NCI-H2227 (cell line): Measurements from ENCODE around the gene TRMT2A.

ENCODE experiments used
- DNase-seq: peaks from one replicate; lab custom pipeline; 2025; ENCODE audit not compliant: unreplicated experiment; lab: John Stamatoyannopoulos, UW

Gene TRMT2A

DNA sequence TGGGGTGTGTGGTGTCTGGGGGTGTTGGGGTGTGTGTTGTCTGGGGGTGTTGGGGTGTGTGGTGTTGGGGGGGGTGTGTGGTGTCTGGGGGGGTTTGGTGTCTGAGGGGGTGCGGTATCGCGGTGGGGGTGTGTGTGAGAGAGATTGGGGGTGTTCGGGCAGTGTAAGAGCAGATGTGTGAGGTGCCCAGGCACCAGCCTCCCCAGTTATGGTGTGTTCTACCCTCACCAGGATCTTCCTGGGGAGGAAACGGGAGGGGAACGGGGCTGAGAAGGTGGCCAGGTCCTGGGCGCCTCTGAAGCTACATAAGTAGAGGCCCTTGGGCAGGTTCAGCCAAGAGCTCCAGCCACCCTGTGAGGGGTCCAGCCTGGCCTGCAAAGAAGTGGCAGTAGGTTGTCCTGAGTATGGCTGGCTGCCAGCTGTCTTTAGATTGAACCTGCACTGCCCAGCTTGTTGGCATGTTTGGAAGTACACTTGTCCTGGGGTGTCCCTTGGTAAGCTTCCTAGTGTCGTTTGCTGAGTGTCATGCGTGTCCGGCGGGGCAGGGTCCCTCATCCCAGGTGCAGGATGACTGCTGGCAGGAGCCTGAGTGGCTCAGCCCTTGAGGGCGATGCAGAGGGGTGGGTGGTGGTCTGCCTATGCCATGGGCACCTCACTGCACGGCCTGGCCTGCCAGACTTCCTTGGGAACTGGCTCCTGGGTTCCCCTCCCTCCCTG is 6.5 kb upstream of the TRMT2A start:
- no peak for DNase-seq

DNA sequence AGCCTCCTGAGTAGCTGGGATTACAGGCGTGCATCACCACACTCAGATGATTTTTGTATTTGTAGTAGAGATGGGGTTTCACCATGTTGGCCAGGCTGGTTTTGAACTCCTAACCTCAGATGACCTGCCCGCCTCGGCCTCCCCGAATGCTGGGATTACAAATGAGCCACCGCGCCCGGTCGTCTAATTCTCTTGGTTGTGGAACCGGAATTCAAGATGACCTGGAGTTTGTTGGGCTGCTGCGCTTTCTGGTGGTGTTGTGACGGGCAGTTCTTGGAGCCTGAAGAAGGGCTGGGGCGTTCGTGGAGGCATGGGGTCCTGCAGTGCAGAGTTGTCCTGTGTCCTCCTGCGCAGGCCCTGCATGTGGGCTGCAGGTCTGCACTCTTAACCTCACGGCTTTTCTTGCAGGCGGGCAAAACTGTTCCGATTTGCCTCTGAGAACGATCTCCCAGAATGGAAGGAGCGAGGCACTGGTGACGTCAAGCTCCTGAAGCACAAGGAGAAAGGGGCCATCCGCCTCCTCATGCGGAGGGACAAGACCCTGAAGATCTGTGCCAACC is 4.9 kb upstream of the TRMT2A start:
- no peak for DNase-seq

DNA sequence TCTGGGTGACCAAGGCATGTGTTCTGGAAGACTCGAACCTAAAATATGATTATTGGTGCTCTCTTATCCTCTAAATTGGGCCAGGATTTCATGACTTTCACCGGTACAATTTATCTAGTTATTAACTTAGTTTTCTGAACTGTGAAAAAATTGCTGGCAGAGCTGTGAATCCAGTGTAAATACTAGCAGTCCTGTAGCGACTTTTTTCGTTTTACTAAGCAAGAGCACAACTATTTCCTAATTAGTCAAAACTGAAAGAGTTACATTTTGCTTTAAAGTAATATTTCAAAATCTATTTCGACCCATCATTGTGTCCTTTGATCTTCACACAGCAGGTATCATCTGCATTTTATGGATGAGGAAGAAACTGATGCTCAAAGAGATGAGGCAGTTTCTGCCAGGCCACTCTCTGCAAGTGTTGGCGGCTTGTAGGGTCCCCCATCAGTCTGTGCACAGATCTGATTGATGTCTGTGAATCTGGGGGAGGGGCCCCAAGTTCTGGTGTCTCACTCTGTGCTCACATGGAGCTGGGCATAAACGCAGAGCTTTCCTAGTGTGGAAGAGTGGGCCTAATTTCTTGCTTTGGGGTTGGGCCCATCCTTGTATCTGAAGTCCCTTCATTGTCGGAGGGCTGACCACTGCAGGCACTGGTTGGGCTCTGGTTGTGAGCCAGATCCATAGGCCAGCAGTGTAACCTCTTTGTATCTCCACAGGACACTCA is 1.4 kb upstream of the TRMT2A start:
- DNase-seq, result peak; percentile 27

DNA sequence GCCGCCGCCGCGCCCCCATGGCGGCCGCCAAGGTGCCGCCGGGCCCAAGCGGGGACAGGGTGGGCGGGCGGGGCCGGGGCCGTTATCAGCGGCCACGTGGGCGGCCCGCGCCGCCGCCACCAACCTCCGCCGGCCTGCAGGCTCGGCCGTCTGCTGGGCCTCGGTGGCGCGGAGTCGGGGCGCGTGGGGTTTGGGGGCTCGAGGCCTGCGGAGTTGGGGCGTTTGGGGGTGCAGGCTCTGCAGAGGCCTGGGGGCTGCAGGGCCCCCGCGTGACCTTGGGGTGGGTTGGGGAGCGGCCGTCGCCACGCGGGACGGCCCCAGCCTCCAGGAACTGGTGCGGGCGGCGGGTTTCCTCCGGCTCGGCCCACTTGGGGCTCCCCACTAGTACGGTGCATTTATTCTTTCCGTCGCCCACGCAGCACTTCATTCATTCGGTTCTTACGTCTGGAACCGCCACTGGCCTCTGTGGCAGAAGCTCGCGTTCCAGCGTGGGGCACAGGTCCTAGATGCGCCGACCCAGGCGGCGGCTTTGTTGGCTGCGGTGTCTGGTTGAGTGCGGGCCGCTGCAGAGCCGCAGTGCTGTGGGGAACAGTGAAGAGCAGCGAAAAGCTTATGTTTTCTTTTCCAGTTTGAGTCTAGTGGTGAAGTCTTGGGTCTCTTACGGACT is 740 bp upstream of the TRMT2A start:
- DNase-seq, result peak; percentile 54

DNA sequence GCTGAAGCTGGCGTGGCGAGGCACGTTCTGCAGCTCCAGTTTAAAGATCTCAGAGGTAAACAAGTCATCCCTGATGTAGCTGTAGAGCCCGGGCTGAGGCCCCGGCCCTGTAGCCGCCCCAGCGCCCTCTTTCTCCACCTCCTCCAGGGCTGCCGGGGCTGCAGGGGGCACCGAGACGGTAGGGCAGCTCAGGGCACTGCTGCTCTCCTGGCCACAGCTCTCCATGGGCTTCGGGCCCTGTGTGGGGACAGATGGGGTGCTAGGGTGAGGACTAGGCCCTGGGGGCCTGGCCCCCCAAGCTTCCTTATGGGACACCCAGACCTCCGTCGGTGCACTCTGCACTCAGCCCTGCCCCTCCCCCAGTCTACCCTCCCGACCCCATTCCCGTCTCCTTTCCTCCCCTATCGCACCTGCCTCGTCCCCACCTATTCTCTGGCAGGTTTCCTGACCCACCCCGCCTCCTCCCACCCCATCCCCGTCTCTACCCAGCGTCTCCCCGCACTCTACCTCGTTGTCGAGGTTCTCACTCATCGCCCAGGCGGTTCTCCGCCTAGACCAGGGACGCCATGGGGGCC is 563 bp downstream of the TRMT2A start:
- DNase-seq, result no peak

DNA sequence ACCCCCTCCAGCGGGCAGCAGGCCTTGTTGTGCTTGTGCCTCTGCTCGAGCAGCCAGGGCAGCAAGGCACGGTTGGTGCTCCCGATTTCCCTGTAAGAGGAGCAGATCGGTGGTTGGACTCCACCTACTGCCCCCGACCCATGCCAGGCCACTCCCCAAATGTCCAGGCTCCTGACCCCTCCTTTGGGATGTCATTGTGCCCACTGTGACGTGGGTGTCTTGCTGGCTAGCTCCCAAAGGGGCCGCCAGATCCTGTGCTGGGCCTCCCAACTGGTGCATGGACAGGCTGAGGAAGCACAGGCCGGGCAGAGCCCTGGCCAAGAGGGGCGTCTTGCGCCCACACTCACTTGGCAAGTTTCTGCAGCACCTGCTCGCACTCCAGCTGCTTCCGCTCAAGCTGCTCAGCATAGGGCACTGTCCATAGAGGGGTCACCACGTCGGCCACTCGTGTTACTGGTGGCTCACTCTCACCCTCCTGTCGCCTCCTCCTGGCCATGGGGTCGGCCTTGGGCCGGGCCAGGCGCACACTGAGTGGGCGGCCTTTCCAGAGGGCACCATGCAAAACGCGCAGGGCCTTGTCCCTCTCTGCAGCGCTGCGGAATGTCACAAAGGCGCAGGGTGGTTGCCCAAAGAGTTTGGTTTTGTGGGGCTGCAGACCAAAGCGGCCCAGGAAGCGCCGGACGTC is 1.2 kb downstream of the TRMT2A start, which contains the start of gene RANBP1:
Gene RANBP1, plus strand, starts transcription at position 414 of the 685 bp plus-strand sequence. Its CDS starts 81 bp downstream, at position 495.
- DNase-seq, result no peak

DNA sequence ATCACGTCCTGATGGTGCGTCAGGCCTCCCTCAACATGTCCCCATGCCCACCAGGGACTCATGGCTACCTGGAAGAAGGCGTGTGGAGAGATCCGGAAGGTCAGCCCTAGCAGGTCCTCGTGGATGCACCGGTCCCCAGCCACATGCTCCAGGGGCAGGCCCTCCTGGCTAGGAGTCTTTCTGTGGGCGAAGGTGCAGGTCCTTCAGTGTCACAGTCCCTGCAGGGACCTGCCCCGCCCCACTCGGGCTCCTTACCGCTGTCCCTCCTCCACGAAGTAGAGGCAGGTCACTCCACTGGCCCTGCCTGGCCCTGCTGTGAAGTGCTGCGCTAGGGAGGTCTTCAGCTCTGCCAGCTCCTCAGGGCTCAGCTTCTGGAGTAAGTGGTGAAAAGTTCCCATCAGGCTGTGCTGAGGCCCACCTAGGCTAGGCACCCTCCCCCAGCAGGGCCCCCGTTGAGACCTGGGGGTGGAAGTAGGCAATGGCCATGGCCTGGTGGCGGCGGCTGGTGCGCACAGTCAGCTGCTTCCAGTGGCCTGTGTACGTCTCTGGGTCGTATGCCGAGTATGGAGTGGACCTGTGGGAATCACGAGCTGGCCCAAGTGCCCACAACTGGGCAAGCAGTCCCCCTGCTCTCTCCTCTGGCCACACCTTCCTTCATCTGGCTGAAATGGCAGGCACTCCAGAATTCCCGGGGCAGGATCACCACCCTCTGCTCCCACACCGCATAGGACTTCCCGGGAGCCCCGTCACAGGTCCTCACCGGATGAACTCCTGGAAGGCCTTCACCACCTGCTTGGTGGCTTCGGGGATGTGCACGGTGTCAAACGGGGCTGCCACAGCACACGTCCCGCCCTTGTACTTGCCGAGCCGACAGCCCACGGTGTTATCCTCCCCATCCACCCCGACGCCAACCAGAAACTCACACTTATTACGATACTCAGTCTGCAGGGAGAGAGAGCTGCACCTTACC is 2.2 kb downstream of the TRMT2A start:
- no peak for DNase-seq

DNA sequence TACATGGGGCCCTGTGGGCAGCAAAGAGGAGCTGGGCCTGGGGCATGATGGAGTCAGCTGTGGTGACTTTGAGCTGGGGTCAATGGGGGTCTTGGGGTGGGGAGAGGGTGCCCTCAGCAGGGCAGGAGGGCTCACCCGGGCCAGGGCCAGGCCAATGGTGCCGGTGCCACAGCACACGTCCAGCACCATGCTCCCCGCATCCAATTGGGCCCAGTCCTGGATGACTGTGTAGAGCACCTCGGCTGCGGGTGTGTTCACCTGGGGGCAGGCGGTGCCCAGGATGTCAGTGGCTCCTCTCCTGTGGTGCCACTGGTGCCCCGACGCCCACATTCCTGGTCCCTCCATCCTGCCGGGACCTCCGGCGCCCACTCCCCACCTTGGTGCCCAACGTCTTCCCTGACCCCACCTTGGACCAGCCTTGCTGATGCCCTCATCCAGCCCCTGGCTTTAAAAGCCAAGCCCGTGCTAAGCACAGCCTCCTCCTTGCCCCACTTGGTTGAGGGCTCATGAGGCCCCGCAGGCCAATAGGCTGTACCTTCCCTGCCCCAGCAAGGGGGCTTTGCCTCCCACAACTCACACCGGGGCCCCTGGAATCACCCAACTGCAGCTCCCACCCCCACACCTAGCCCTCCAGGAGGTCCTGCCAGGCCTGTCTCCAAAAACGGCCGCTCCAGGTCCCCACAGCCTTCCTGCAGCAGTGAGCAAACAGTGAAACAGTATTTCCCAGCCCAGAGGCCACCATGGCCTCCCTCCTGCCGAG is 3.3 kb downstream of the TRMT2A start:
- DNase-seq, result no peak

DNA sequence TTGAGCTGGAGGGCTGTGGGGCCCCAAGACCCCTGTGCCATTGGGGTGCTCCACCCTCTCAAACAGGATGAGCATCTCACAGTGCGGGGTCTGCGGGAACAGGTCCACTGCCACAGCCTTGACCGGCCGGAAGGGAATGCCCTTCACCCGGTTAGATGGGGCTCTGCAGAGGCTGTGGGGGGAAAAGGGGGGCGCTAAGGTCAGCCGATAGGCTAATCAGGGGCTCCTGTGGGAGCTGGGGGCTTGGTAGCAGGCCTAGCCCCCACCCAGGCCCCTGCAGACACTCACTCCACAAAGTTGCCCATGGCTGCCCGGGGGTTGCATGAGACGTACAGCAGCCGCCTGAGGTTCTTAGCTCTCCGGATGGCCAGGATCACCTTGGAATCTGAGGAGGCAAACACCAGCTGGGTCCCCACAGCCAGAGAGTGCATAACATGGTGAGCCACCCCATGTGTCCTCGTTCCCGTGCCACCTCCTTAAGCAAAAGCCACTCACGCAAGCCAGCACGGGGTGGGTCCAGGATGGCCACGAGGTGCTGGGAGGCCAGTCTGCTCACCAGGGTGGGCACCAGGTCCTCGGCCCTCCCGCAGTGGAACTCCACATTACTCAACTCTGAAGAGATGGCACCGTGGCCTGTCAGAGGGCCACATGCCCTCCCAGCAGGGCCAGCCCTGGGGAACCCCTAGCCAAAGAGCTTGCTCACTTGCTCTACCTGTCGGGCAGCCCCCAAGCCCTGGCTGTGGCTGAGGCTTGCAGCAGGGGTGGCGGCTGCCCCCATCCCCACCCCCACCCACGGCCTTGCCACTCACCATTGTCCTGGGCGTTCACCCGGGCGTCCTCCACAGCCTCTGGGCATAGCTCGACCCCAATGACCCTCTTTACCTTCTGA is 4.2 kb downstream of the TRMT2A start:
- DNase-seq, result no peak

DNA sequence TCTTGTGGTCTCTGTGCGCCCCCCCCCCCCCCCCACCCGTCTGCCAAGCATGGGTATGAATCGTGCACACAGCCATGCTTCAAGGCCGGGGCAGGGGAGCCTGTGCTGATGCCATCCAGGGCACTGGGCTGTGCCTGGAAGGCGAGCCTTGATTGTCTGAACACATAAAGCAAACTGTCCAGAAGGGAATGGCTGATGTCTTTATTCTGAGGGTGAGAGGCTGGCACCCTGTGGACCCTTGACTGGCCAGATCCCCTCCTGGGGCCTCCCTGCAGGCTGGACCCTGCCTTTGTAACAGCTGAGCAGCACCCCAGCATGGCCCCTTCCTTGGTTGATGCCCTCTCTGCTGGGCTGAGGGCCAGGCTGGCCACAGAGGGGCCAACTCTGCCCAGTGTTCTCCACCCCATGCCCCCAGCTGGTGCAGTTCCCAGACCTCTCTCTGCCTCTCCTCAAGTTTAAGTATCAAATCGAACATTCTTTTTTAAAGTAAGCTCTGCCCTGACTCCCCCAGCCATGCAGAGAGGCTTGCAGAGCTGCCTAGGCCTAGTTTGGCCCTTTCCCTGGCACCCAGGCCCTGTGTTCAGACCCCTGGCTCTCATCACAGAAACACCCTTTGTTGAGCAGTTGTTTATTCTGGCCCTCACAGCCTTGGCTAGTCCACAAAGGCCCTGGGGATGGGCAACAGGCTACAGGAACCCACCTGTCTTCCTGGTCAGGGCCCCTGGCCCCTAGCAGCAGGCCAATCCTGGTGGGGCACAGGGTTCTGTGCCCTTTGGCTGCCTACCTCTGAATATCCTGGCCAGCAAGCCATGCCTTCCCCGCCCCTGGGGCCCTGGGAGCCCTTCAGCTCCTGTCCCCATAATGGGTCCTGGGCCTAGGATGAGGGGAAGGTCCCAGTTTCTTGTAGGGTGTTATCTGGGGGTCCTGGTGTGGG is 5.1 kb downstream of the TRMT2A start:
- no peak for DNase-seq

DNA sequence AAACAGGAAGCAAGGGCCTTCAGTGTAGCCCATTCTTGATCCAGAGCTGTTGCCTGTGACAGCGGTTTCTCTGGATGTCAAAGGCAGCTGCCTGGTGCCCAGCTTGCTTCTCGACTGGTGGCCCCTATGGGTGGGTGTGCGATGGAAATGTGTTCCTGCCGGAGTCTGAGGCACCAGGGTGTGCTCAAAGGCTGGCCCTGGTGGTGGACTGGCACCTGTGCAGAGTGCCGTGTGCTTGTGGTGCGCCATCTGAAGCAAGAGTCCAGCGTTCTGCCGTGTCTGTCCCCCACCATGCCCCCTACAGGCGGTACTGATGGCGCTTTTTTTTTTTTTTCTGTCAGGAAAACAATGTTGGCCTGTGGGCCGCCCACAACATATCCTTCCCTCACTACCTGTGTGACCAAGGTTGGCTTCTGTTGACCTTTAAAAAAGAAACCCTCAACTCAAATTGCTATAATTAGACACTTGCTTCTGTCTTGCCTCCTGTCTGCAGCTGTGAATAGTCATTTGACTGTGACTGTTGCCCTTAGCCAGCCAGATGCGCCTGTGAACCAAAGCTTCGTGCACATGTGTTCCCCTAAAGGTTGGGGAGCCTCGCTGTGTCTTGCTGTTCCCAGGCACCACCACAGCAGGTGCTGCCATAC is 5.9 kb downstream of the TRMT2A start:
- DNase-seq, result peak; percentile 86

DNA sequence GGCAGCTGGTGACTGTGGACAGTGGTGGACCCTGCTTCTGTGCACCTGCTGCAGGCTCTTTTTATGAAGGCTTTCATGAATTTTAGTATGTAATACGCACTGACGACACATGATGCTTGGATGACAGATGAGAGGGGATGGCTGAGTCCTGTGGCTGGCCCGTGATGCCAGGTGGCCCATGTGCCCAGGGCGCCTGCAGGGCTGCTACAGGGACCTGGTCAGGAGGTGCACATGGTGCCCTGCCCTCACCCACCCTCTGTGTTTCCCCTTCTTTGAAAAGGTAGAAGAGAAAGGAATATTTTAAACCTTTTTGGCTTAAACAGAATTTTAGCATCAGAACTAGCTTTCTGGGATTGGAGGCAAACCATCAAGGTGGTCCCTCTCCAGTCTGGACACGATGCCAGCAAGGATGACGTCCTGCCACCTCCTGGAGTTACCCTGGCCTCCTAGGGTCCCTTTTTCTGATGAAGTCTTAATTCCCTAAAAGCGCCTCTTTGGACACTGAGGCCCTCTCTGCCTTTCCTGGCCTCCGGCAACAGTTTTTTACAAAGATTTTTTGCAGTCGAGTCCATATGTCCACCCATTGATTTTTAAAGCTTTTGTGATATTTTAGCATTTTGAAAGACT is 6.6 kb downstream of the TRMT2A start:
- DNase-seq, result no peak

DNA sequence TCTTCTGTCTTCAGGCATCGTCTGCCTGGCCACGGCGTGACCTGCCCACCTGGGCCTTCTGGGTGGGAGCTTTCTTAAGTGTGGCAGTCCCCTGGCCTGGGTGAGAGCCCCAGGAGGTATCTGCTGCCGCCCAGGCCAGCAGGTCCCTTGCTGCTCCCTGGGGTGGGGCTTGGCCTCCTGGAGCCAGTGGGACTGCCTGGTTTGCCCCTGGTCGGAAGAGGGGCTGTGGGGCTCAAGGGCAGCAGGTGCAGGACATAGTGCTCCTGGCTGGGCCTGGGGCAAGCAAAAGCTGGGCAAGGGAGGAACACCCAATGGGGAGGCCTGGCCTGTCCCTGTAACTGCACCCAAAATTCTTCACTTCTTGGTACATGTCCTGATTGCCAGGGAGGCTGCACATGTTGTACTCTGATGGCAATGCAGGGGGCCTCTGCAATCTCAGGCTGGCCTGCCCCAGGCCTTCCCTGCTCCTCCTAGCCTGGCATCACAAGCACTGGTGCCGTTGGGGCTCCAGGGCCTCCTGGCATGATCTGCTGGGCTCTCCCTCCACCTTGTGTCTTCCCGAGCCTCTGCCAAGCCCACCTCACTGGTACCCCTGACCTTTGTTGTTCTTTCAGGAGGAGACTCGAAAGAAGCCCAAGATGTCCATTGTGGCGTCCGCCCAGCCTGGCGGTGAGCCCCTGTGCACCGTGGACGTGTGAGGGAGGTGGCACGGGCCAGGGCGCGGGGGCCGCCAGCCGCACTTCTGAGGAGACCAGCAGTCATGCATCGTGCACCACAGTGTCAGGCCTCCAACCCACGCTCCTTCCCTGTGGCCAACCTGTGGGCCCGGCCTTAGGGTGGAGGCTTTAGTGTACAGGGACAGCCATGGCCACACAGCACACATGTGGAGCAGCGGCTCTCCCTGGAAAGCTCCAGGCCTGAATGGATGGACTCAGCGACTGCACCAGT is 7.3 kb downstream of the TRMT2A start:
- DNase-seq, result no peak

DNA sequence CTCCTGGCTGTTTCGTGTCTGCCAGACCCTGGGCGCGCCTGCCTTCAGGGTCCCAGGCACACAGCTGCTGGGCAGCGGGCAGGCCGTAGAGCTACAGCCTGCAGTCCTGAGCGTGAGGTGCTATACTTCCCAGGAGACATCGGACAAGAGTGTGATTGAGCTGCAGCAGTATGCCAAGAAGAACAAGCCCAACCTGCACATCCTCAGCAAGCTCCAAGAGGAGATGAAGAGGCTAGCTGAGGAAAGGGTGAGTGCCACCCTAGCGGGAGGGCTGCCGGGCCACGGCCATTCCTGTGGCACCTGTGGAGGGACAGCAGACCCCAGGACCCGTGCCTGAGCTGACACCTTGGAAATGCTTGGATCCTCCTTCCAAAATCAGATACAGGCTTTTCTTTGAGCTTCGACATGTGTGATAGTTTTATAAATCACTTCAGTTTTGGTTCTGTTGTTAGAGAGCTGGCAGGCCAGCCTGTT is 8.2 kb downstream of the TRMT2A start:
- DNase-seq, result no peak
